HG02840 (cell line): ENCODE data around the gene NR2F2.

Source experiments
- ATAC-seq: cut with Tn5 transposase; IDR thresholded peaks from one replicate; pipeline ENCODE4 v1.9.1; 2021; ENCODE audit warnings: mild to moderate bottlenecking, moderate library complexity, moderate number of reproducible peaks; ENCODE audit not compliant: unreplicated experiment, low FRiP score

Gene NR2F2

DNA sequence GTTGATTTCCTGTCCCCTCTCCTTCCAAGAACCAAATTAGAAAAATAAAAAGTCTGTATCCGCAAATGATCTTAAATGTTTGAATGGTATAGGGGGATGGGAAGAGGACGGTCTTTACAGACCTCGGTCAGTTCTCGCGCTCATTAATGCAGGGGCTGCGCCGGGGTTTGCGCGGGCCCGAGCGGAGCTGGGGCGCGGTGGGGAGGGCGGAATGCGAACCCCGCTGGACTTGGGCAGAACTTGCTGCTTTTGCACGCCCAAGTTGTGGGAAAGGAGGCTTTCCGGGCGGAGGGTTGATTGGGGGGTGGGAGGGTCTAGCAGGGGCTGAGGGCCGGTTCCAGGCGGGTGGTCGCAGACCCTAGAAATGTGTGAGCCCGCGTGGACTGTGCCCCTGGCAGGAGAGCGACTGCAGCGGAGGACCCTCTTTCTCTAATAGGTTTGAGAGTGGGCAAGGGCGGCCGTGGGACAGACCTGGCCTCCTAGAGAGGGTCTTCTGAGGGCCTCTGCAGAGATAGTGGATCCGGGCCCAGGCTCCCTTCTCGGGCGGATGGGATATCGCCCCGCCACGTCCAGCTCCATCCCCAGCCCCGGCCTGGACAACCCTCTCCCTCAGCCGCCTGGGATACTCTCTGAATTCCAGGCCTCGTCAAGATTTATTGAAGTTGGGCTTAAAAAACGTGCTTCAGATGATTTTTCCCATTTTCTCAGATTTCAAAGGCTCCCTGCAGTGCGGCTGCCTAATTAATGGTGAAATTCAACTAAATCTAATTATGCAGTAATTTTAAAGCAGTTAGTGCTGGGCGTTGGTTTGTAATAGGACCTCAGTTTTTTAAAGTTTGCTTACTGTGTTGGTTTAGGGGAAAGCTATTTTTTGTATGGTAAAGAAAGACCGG is 11.3 kb downstream of the NR2F2 start:
- ATAC-seq = no peak

DNA sequence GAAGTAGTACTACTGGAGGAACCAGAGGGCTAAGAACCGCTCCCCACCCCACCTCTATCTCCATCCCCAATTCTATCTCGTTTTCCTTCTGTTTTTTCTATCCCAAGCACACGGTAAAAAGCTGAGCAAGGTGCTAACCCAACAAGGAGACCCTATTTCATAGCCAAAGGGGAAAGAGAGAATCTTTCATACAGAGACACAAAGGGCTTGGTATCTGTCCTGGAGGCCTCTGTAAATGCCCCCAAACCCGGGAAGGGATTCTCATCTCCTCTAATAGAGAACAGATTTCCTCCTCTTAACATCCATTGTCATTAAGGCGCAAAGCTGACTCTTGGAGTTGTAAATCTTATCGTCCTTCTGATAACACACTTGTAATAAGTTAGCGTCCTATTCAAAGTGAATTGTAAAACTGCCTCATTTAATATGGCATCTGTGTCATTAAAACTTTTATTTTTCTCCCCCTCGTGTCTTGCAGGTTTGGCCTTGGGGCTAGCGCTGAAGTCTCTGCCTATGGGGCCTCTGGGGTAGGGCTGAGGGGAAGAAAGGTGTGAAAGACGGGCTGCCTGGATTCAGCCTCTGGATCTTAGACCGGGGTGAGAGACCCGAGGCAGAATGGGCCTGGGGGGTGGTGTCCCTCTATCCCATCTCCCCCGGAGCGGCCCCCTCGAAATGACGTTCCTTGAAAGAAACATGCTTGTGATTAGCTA is 12.1 kb downstream of the NR2F2 start:
- no peak for ATAC-seq

DNA sequence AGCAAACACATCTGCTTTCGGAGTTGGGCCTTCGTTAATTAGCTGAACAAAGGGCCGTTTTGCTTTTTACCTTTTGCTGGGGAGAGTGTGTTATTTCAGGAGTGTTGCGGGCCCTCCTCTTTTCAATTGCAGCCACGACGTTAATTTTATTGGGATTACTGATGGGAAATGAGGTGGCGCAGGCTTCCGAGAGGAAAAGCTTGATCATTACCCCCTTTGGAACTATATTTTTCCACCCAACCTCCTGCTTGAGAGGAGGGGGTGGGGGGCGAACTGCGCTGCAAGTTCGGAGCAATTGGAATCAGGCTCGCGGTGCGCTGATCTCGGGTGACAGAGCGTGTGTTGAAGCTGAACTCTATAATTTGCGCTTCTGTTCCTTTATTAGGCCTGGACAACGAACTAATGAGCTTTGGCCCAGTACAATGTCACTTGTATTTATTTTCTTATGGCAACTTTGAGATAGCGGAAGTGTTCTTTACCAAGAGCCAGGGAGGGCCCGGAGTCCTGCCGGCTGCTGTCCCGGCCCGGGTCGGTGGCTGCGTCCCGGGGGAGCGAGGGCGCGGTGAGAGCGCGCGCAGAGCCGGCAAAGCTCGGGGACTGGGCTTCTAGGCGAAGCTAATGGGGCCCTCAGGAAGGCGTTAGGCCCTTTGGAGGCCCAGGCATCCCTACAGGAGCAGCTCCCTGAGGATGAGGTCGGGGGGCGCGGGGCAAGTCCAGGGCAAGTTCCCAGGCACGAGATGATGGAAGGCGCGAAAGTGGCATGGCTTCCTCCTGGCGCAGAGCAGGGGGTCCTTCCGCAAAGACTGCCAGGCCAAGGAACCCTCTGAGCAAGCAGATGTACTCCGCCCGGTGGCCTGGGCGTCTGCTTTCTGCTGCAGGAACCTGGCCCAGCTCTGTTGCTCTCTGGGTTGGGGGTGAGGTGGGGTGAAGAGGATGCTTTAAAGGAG is 12.9 kb downstream of the NR2F2 start:
- no peak for ATAC-seq

DNA sequence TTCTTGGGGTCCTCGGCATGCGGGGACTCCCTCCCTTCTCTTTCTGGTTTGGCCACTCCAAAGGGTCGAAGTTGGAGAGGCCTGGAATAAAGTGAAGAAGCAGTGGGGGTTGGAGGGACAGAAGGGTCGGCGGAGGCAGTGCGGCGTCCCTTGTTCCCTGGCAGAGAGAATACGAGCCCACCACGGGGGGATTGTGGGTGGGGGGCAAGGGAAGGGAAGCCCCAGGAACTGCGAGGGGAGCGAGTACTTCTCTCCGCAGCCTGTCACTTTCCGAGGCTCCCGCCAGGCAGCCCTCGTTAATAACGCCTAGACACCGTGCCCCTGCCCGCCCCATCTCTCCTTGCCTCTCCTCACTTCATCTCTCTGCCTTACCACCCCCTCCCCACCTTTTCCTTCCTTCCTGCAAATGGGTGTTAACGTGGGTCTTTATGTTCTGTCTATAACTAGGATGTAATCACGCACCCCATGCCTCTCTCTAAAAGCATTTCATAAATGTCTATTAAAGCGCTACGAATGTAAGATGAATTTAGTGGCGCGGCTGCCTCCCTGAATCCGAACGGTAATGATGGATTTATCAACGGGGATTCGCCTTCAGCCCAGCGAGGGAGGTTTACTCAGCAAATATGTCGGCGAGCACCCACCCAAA is 13.7 kb downstream of the NR2F2 start:
- ATAC-seq = no peak

DNA sequence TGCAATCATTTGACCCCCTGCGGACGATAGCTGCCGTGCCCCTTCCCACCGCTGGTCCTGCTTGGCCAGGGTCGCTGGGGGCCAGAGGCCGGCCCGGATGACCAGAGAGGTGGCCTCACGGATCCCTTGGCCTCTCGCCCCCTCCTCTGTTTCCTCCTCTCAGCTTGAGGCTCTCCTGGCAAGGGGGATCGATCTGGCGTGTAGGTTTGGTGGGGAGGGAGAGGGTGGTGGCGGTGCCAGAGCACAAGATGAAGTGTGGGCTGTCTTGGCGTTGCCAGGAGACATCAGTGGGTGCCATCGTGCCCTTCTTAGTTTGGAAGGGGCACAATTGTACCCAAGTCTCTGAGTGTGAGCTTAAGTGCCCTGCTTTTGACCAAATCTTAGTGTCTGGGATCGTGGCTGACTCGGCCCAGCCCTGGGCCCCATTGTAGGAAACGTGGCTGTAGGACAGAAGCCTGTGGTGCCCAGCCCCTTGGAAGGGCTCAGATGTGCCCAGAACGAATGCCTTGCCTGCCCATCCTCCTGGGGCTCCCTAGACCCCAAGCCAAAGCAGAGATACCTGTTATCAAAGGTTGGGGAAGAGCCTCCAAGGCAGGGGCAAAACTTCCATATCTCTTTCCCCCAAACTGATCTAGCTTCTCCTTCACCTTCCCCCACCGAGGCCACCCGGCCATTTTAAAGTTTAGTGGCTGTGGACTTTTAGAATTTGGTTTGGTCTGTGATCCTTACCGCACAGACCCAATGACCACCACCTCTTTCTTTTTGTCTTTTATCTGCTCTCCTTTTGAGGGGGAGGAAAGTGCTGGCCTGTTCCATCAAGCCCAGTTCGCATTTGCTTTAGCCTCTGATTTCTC is 14.4 kb downstream of the NR2F2 start:
- no peak for ATAC-seq

DNA sequence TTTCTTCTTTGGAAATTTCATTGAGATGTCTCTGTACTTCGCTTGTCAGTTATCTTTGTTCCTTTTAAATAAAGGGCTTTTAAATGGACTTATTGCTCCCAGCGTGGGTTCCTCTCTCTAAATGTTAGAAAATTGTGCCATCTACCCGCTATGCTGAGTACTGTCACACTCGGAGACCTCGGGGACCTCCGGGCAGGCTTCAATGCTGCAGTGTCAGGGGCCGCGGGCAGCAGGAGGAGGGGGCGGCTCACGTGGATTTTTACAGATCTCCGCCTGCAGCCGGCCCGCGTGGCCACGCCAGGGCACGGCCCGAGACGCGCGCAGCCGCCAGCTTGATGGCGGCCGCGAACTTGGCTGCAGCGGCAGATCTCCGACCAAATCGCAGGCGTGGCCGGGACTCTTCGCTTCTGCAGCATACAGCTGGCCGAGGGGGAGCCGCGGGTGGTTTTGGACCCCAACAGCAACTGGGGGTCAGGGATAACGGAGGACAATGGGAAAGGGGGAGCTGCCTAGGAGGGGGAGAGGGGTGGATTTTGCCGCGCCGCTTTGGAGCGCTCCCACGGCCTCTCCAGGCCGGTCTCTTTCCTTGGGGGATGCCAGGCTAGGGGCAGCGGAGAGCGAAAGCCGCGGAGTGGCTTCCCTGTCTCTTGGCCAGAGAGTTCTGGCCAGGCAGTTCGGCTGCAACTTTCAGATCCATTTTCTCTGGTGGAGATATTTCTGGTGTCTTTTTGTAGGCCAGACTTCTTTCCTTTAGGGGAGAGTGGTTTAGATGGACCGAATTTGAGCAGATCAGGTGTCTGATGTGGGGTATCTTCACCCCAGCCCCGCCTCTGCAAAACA is 15.3 kb downstream of the NR2F2 start:
- no peak for ATAC-seq

DNA sequence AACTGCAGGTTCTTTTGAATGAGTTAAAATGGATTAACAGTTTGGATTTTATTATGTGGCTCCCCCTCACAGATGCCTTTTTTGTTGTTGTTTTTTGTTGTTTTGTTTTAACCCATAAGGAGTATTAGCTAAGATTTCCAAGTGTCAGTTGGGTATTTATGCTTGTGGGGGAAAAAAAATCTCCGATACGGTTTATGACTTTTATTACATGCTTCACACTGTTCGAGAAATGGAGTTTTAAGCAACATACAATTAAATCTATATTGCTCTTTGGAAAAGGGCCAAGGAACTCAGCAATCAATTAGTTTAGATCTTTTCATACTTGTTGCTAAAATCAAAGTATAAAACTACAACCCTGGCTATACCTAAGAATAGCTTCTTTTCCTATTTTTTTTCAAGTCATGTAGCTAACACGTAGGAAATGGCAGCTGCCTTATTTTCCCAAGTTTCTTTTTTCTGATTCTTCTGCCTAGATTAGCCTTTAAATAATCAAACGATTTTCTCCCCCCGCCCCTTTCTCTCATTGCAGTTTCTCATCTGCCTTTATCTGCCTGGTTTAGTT is 16.0 kb downstream of the NR2F2 start:
- ATAC-seq = no peak

DNA sequence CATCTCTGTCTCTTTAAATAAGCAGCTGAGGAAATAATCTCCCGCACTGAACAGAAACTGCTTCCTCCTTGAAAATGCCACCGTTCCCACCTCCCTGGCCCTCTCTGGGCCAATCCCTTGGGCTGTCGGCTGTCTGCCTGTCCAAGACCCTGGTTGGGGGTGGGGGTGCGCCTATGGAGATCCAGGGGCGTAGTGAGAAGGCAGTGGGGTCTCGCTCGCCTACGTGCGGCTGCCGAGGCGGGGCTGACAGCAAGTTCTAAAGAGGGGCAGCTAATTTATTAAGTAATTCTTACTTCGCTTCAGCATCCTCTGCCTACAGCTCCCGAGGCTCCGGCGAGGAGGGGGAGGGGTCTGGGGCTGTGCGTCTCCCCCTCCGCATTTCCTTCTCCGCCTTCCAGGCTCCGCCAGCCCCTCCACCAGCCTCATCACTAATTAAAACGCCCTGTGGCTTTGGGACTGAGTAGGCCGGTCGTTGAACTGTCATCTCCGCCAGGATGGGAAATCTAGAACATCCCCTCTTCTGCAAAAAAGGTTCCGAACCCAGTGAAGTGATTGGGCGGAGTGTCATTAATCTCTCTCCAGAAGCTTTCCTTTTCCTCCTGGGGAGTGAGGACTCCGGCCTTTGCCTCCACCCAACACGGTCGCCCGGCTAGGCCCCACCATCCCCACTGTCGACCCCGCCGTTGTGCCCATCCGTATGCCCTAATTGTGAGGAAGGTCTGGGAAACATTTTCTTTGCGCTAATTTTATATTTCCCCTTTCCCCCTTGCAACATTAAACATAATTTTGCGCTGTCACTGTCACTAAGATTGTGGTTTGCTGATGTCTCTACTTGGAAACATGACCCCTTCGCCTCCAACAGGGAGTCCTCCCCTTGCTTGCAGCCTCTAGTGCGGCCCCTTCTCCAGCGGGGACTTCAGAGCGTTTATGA is 16.9 kb downstream of the NR2F2 start:
- no peak for ATAC-seq

DNA sequence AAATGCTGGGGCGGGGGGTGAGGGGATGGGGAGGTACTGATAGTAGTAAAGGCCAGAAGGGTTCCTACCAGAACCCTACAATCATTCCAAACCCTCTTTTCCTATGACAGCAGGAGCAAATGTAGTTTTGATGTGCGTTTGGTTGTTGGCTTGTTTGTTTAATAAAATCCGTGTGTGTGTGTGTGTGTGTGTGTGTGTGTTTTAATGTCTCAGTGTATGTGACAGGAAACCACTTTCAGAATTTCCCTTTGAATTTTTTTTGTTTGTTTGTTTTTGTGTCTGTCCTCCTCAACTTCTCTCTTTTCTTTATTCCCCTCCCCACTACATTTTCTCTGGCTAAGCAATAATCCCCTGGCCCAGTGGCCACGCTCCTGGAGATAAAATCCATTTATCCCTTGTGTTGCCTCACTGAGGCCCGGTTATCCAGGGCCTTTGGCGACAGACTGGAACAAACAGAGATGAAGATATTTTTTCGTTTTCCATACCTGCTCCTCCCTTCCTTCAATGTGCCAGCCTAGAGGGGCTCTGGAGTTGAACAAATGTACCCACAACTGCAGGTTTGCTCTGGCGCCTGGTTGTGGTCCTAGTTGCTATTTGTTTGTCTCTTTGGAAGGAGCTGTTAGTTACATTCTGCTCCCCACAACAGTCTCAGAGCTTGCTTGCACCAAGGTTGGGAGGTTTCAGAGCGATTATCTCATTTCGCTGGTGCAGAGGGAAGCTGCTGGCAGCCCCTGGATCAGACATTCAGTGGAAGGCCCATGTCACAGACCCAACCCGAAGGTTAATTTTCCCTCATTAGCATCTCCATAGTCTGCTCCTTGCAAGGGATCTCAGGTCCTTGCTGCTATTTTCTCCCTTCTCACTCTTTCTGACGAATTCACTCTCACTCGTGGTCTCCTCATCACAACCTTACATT is 17.9 kb downstream of the NR2F2 start:
- ATAC-seq = no peak

DNA sequence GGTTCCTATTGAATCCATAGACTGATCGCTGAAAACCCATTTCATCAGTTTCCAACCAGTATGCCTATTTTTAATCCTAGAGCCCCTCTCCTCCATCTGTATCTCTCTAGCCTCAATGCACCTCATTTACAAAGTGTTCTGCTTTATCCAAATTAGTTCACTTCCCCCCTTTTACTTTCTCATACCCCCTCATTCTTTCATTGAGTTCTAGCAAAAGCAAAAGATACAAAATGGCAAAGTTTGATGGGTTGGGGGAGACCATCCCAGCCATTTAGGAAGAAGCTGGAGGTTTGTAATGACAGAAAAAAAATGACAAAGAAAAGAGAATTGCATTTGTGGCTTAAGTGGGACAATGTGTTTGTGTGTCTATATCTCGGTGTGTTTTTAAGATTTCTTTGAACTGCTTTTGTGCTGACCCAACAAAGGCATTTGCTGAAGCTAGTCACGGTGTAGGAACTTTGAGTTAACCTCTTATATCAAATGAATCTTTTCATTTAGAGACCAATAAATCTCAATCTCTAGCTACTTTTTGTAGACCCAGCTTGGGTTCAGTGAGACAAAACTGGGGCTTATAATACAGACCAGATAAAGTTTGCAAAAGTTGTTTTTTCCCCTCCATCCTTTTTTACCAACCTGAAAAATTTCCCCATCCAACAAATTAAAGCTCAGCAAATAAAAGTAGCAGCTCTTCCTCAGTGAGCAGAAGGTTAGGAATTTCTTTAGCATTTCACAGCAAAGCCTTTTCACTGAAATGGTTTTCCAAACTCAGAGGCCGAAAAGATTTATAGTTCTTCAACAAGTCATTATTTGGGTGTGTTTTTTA is 18.7 kb downstream of the NR2F2 start:
- ATAC-seq = no peak

DNA sequence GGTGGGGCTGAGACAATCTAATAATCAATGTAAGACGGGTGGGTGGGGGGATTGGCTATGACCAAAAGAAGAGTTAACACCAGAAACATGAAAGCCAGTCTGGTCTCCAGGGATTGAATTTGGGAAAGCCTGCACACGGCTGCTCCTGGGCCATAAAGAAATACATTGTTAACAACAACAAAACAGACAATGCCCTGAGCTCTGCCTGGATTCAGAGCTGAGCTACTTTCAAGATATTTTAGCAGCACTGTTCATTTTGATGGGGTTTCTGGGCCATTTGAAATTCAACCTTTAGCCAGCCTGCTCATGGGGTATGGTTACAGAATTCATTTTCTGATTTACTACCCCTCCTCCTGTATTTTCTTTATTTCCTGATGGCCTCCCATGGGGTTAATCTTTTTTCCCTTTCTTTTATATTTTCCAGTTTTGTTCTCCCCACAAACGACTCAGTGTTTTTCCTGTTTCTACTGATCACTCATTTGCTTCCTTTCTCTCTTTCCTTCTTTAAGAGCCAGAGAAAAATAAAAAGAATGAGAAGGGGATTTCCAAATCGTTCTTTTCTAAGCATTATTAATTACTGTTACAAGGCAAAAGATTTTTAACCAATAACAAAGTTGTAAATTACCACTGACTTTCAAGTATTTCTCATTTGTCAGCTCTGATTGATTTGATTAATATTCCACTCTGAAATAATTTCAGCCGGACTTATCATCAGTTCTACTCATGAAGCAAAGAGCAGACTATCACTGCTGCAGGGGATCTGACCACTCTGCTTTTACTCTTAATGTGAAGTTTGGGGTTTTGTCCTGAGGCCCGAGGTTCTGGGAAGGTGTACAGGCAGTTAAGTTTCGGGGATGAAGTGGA is 19.6 kb downstream of the NR2F2 start:
- no peak for ATAC-seq

DNA sequence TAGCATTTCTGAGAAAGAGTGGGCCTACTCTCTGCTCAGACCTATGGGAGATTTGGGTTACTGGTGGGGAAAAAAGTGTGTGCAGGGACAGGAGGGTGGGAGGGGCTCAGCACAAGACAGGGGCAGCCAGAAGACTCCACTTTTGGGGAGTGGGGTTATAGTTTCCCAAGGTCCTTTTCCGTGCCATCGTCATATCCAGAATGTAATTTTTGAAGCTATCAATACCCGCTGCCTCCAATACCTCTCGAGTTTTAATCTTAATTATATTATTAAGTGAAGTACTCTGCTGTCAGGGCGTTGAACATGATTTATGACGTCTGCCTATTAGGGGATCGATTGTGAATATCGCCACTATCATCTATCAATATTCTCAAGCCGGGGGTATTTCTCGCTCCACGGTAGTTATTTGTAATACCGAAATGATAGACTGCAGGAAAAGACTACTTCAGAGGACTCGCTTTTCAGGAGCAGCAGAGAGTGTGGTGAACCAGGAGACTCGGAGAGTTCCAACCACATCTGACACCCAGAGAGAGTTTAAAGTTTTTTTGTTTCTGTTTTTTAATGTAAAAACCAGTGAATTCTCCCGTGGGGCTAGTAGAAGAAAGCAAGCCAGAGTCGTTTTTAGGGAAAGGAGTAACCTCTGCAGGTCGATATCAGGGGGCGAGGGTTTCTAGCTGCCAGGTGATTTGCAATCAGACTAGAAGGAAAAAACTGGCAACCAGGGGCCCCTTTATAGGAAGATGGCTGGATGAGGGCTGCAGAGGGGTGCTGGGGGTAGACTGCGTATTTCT is 20.6 kb downstream of the NR2F2 start:
- no peak for ATAC-seq

DNA sequence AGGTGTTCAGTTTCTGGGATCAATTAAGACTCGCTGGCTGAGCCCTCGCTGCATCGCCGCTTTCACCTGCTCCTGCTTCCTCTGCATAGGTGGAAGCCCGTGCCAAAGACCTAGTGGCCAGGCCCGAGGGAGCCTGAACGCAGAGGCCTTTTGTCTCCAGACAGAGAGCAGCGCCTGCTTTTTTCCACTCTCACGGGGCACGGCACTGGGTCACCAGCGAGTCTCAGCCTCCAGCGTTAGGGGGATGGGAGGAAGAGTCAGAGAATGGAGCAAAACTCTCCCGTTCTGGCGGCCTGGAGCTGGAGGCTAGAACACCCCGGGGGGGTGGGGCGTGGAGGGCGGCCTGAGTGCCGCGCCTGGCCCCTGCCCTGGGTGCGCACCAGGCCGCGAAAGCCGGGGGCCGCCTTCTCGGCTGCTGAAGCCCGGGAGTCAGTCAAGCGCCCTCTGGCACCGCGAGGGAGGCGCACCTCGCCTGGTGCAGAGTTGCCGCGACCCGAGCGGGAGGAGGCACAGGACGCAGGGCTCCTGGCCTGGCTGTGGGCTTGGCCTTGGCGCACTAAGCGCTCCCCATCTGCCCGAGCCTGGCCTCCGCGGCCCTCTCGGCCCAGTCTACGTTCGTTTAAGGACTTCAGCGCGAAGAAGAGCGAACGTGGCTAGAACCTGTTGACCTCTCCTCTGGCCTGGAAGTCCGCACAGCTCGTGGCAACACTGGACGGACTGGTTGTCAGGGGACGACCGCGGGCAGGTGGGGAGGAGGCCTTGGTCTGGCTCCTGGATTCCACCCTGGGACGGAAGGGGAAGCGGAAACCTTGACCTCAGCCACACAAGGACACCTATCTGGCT is 21.5 kb downstream of the NR2F2 start:
- no peak for ATAC-seq
